ENCODE data around the gene JSRP1.
"Not testable (repeated sequence)": the region's sequence is repeated elsewhere in the genome, so short reads cannot be mapped to it uniquely, and the experiment has no call there.

The JSRP1 gene

GRCh38 chr19:2282062-2282861 lies 26.0 kb upstream of the JSRP1 start, which contains the start of gene PEAK3:
TSS of gene PEAK3 (minus strand) at chr19:2282175. CDS start at chr19:2280931, 1,244 bp downstream.
- no peak for DNase-seq (ENCODE audit: low read depth in 3 of 3, low spot score in 1 of 3)

GRCh38 chr19:2281265-2282061 lies 25.2 kb upstream of the JSRP1 start:
- not testable (repeated sequence) for DNase-seq (ENCODE audit: low read depth in 3 of 3, low spot score in 1 of 3)

- DNase-seq (ENCODE audit: low read depth in 3 of 3, low spot score in 1 of 3), result no peak
Measured at GRCh38 chr19:2280633-2281264, 24.5 kb upstream of the JSRP1 start.

- DNase-seq (ENCODE audit: low read depth in 3 of 3, low spot score in 1 of 3), result no peak
Measured at GRCh38 chr19:2278459-2279158, 22.4 kb upstream of the JSRP1 start.

GRCh38 chr19:2277138-2277537 lies 20.9 kb upstream of the JSRP1 start:
- no peak for DNase-seq (ENCODE audit: low read depth in 3 of 3, low spot score in 1 of 3)

GRCh38 chr19:2276429-2276986 lies 20.3 kb upstream of the JSRP1 start:
- DNase-seq (ENCODE audit: low read depth in 3 of 3, low spot score in 1 of 3), result no peak

GRCh38 chr19:2275588-2276428 lies 19.6 kb upstream of the JSRP1 start:
- no peak for DNase-seq (ENCODE audit: low read depth in 3 of 3, low spot score in 1 of 3)

GRCh38 chr19:2274931-2275535 lies 18.8 kb upstream of the JSRP1 start:
- DNase-seq (ENCODE audit: low read depth in 3 of 3, low spot score in 1 of 3), result no peak

GRCh38 chr19:2274185-2274711 lies 18.0 kb upstream of the JSRP1 start:
- DNase-seq (ENCODE audit: low read depth in 3 of 3, low spot score in 1 of 3), result no peak

GRCh38 chr19:2273356-2274184 lies 17.4 kb upstream of the JSRP1 start:
- DNase-seq (ENCODE audit: low read depth in 3 of 3, low spot score in 1 of 3), result peak; percentile 41 to 68 (median 52)

GRCh38 chr19:2271234-2272103 lies 15.3 kb upstream of the JSRP1 start:
- DNase-seq (ENCODE audit: low read depth in 3 of 3, low spot score in 1 of 3), result no peak

GRCh38 chr19:2270423-2271233 lies 14.4 kb upstream of the JSRP1 start:
- DNase-seq (ENCODE audit: low read depth in 3 of 3, low spot score in 1 of 3), result peak in 2 of 3 donors; percentile 54 to 66

GRCh38 chr19:2270157-2270422 lies 13.9 kb upstream of the JSRP1 start:
- no peak for DNase-seq (ENCODE audit: low read depth in 3 of 3, low spot score in 1 of 3)

GRCh38 chr19:2269244-2270156 lies 13.3 kb upstream of the JSRP1 start:
- DNase-seq (ENCODE audit: low read depth in 3 of 3, low spot score in 1 of 3), result peak; percentile 98 to 99 (median 99)

- DNase-seq (ENCODE audit: low read depth in 3 of 3, low spot score in 1 of 3), result no peak
Measured at GRCh38 chr19:2268861-2269243, 12.6 kb upstream of the JSRP1 start.

GRCh38 chr19:2268480-2268830 lies 12.2 kb upstream of the JSRP1 start:
- no peak for DNase-seq (ENCODE audit: low read depth in 3 of 3, low spot score in 1 of 3)
